ENCODE results near the gene COTL1.

The COTL1 gene

DNA sequence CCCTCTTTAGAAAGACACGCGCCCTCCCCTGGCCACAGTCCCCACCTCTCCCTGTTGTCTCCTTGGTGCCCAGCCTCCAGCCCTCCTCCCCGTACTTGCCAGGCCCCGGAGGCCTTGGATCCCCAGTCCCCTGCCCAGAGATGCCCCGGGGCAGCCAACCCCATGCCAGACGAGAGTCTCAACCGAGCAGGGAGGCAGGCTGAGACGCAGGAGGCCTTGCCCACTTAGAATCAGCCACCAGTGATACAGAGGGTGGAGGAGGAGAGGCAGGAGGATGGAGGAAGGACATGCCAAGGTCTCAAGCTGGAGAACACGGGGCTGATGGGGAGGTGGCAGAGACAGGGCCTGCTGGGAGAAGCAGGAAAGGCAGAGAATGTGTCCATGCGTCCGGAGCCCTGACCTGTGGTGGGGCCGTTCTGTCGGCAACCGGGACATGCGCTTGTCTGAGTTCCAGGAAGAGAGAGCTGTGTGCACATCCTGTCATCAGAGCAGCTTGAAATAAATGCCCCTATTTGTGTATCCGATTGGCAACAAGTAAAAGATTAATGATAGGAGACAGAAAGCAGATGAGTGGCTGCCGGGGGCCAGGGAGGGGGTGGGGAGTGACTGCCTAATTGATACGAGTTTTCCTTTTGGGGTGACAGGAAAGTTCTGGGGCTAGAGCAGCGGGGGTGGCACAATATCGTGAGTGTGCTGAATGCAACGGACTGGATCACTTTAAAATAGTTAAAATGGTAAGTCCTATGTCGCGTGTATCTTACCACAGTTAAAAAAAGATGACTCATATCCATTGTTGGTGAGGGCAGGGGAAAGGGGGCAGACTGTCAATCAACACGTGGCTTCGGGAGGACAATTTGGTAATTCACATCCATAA is 68.7 kb downstream of the COTL1 start:
- peak; percentile 45 for DNase-seq (ENCODE audit: low read depth)

- no peak for DNase-seq (ENCODE audit: low read depth)
Observed at GRCh38 chr16:84548508-84548907, 69.4 kb downstream of the COTL1 start.

DNA sequence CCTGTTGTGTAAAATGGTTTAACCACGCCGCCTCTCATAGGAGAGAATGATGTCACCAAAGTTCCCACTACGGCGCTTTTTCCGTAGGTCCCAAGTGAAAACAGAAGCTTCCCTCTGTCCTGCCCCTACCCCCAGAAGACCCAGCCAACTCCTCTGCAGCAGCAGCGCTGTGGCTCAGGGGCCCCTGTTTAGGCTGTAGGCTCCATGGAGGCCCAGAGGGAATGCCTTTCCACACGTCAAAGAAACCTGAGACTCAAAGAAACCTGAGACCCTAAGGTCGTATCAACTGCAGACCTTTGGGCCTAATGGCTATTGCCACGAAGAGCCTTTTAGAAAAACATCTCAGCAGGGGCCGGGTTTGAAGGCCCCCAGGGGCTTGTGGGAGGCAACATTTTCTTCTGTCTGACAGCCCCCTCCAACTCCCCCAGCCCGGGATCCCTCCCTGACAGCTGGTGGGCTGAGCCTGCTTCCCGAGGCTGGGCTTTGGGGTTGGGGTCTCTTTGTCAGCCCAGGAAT is 70.3 kb downstream of the COTL1 start:
- DNase-seq (ENCODE audit: low read depth): no peak

GRCh38 chr16:84546669-84547545 is 71.0 kb downstream of the COTL1 start:
- no peak for DNase-seq (ENCODE audit: low read depth)

DNA sequence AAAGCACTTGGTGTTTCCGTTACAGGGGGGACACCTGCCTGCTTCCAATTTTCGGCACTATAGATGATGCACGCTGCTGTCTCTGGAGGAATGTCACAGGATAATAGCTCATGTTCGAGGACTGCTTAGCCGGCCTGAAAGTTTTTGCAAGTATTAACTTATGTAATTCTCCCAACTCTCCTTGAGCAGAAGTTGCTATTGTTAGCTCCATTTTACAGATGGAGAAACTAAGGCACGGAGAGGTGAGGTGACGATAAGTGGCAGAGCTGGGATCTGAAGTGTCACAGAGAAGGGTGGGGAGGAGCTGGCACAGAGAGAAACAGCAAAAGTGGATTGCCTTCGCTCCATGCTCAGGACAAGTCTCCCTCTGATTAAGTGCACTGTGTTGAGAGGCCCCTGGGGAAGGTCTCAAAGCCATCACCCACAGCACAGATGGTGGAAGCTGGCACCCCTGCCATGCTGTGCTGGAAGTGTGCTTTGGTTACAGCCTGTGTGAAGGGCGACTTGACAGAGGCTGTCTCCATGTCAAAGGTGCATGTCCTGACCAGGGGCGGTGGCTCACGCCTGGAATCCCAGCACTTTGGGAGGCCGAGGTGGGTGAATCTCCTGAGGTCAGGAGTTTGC is 72.7 kb downstream of the COTL1 start:
- DNase-seq (ENCODE audit: low read depth): no peak

GRCh38 chr16:84544031-84544773 is 73.7 kb downstream of the COTL1 start:
- DNase-seq (ENCODE audit: low read depth): no peak

DNA sequence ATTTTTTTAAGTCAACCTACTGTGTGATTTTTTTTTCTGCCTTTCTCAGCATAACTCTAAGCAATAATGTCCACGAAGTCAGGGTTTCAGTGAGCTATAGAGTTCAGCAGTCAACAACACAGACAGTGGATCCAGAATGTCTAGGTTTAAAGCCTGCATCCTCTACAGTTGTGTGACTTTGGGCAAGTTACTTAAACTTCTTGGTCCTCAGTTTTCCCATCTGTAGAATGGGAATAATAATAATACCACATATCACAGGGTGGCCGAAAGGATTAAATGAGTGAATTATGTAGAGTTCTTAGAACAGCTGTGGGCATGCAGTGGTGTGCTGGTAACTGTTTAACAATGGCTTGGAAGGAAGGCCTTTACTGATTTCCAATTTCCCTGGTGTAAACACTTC is 74.6 kb downstream of the COTL1 start:
- DNase-seq (ENCODE audit: low read depth): no peak

- no peak for DNase-seq (ENCODE audit: low read depth)
Observed at GRCh38 chr16:84541999-84542817, 75.7 kb downstream of the COTL1 start.

DNA sequence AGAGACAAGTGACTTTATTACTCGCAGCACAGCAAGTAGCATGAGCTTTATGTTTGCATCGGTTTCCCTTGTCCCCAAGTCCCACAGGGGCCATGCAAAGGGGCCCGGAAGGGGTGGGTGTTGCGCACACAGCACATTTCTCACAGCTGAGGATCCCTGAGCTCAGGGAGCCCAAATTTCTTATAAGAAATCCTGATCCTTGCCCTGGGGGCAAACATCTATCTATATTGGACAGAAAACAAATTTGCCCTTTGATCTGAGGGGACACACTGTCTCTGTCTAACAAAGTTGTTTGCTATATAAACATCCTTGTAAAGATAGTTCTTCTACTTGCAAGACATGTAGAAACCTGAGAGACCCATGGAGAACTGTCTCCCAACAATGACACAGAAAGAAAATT is 77.7 kb downstream of the COTL1 start:
- no peak for DNase-seq (ENCODE audit: low read depth)

DNA sequence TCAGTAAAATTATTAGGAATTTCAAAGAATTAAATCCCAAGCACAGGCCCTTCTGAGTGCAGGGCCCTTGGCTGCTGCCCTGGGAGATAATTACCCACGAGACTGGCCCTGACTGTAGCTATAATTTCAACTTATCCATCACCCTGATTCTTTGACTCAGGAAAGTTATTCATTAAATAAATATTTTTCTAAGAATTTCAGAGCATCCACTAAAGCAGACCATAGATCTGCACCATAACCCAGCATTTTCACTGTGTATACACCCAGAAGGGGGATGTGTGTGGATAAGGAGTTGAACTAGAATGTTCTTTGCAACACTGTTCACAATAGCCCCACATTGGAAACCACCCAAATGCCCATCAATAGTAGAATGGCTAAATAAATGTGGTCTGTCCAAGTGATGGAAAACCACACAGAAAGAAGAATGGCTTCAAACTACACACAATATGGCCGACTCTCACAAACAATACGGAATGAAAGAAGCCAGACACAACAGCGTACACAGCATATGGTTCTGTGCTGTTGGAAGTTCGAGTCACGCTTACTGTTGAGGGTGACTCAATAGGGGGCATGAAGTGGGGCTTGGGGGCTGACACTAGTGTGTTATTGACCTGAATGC is 79.5 kb downstream of the COTL1 start:
- no peak for DNase-seq (ENCODE audit: low read depth)

GRCh38 chr16:84537491-84538151 is 80.3 kb downstream of the COTL1 start:
- no peak for DNase-seq (ENCODE audit: low read depth)

DNA sequence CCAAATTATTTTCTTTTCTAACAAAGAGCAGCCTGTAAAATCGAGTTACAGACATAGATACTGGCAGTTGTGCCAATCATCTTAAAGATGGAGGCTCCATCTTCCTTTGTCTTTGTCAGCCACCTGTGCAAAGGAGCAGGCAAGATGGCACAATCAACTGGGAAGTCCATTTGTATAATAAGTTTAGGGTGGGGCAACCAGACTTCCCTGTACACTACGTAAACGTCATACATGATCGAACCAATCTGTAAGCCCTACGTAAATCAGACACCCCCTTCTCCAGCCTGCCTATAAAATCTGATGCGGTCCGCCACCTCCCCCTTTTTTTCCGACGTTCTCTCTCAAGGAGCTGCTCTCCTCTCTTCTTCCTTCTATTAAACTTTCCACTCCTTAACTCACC is 82.0 kb downstream of the COTL1 start:
- no peak for DNase-seq (ENCODE audit: low read depth)

GRCh38 chr16:84535408-84535807 is 82.5 kb downstream of the COTL1 start:
- no peak for DNase-seq (ENCODE audit: low read depth)

DNA sequence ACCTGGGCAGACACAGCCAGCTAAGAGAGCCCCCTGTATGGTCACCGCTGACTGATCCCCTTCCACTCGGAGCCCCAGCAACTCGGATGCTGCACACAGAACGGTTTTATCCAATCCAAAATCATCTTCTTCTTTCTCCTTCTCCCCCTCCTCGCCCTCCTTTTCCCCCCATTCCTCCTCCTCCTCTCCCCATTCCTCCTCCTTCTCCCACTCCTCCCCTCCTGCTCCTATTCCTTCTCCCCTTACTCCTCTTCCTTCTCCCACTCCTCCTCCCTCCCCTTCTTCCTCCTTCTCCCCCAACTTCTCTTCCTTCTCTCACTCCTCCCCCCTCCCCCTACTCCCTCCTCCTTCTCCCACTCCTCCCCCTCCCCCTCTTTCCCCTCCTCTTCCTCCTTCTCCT is 83.1 kb downstream of the COTL1 start:
- DNase-seq (ENCODE audit: low read depth): no peak

DNA sequence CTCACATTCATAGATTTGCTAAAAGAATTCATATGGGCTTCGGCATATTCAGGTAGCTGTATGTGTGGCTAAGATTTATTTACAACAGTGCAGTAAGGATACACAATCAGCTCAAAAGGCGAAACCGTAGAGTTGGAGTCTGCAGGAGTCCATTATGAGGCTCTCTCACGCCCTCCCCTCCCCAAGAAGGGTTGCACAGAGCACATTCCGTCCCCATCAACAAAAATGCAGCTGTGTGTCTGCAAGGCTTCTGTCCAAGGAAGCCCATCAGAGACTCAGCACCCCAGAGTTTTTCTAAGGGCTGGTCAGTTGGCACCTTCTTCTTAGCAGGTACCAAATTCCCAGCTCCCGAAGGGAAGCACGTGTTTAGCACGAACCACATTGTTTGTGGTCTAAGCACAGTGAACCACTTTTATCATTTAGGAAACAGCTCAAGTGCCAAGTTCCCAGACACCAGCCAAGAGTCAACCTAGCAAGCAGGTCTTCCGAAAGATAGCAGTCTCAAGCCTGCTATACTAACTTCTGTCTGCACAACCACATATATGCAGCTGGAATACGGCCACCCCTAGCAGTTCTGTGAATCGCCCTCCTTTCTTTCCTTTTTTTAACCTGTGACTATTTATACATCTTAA is 84.9 kb downstream of the COTL1 start:
- no peak for DNase-seq (ENCODE audit: low read depth)

- no peak for DNase-seq (ENCODE audit: low read depth)
Observed at GRCh38 chr16:84532291-84532724, 85.6 kb downstream of the COTL1 start.

DNA sequence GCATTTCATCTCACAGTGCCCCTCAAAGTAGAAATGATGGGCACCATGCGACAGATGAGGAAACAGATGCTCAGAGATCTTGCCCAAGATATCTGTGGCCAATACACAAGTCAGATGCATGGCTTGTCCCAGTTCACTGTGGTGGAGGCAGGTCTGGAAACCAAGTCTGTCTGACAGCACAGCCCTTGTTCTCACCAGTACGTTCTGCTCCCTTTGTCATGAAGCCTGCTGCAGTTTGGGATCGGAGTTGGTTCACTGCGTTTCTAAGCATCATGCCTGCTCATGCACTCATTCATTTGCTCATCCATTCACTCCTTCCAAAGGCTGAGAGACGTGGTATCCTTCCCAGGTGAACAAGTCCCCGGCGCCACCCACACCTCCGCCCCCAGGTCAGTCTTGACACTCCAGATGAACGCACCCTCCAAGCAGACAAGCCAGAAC is 86.2 kb downstream of the COTL1 start:
- DNase-seq (ENCODE audit: low read depth): no peak

GRCh38 chr16:84530590-84530989 is 87.3 kb downstream of the COTL1 start:
- DNase-seq (ENCODE audit: low read depth): no peak

- no peak for DNase-seq (ENCODE audit: low read depth)
Observed at GRCh38 chr16:84529607-84530006, 88.3 kb downstream of the COTL1 start.
